ENCODE measurements around the gene IGFN1. TPM values are rescaled to one million over a fixed set of nuclear protein-coding genes. Genes with fewer than 3 reads are reported as not detected.
A peak's percentile ranks its signal among the peaks of the same experiment; 100 is the strongest.

The IGFN1 gene
- total and polyA plus RNA-seq, 9 of the 15 experiments (the other 6 are each of a cell fraction or from before 2014, with no cell fraction given), result 0.04 TPM; not detected in 8

GRCh38 chr1:201254625-201255478 lies 64.2 kb downstream of the IGFN1 start:
- FAIRE-seq (peak; percentile 86), DNase-seq (ENCODE audit: extremely low read depth in 1 of 4, low spot score in 3 of 4) (peak; percentile 72 to 96 (median 93)), ATAC-seq (peak; percentile 94)
- intact Hi-C loops (cut with micrococcal nuclease) (loop anchor here (1.0 to 5.0 kb wide), 3 partner anchors 92 to 153 kb away; no protein-coding TSS in a partner anchor), in situ Hi-C loops (cut with MboI) (no loop called here)
- no TSS peak for BruUV-seq (replicated peaks)
- CTCF ChIA-PET (ENCODE audit: low intra/inter-chr PET ratio), result interaction anchor here (0.6 to 3.3 kb wide), 6 partner anchors 92 to 258 kb away, joined by 3 to 60 read pairs (median 7); no protein-coding TSS in a partner anchor
- peaks cover 14% of the 10 kb centered on the region for H4K20me1 ChIP-seq (replicated peaks; ENCODE audit: control insufficient read depth, insufficient read depth, low read length)
- H3K27me3 ChIP-seq (ENCODE audit: control insufficient read depth in 2 of 2, insufficient read depth in 2 of 2, low read length in 2 of 2), result peaks cover 0 to 44% of the 10 kb centered on the region in 2 experiments; a peak in 2 of 5 replicates
- WGBS (ENCODE audit: insufficient coverage, low coverage, missing lambda C conversion rate), result 6% methylated on average over 18 of the region's 24 CpGs
- no peak overlapping the region for H3K4me2 ChIP-seq (ENCODE audit: insufficient read depth, low read length)
- H3K36me3 ChIP-seq (ENCODE audit: control insufficient read depth, insufficient read depth, low read length), result no peaks in the 10 kb centered on the region
- peaks cover 6% of the 10 kb centered on the region for H3K9me1 ChIP-seq (ENCODE audit: control insufficient read depth, insufficient read depth, low read length)
- peaks cover 0 to 20% of the 10 kb centered on the region in 2 experiments; a peak in 2 of 5 replicates for H3K4me1 ChIP-seq (replicated peaks in 1 of 2; ENCODE audit: control insufficient read depth in 2 of 2, insufficient read depth in 2 of 2, low read length in 2 of 2)
- no peaks in the 10 kb centered on the region for H3K9me3 ChIP-seq (replicated peaks; ENCODE audit: control insufficient read depth, insufficient read depth, low read depth, low read length)
- no peak overlapping the region for H3K27ac ChIP-seq (ENCODE audit: extremely low read depth, low read depth, low read length)
- H2AFZ ChIP-seq (ENCODE audit: low read depth, low read length), result no peak overlapping the region
- no peak overlapping the region for H3K4me3 ChIP-seq
- POLR2A ChIA-PET, result interaction anchor here (0.6 kb wide), 1 partner anchor 821 kb away, joined by 3 read pairs; no protein-coding TSS in a partner anchor
- no peak overlapping the region for H3K9ac ChIP-seq (ENCODE audit: insufficient read depth in 1 of 2, low read depth in 2 of 2, low read length in 2 of 2)
- H3K79me2 ChIP-seq (ENCODE audit: control insufficient read depth, insufficient read depth, low read length), result no peaks in the 10 kb centered on the region
- TF ChIP-seq ADNP (tag; IDR thresholded peaks at IDR 0.05), result no peak
- TF ChIP-seq STAG1 (CRISPR knock-in tag; IDR thresholded peaks at IDR 0.05; ENCODE audit: borderline replicate concordance), result peak; percentile 80
- TF ChIP-seq ZNF24 (IDR thresholded peaks at IDR 0.05), result no peak
- TF ChIP-seq DEAF1 (CRISPR knock-in tag; IDR thresholded peaks at IDR 0.05), result peak; percentile 87
- TF ChIP-seq CC2D1A (IDR thresholded peaks at IDR 0.05), result peak; percentile 79
- TF ChIP-seq NUFIP1 (IDR thresholded peaks at IDR 0.05; ENCODE audit: partially characterized antibody), result no peak
- peak; percentile 96 for TF ChIP-seq SMC3 (conservative IDR thresholded peaks at IDR 0.05; ENCODE audit: insufficient read depth, low read depth, low read length)
- TF ChIP-seq ESRRA (IDR thresholded peaks at IDR 0.05; ENCODE audit: borderline replicate concordance, low read depth), result 0 out of 2 replicates have a peak, but pooled peaks have one; percentile 22
- peak; percentile 18; the same call in 1 of the 2 replicates for TF ChIP-seq TFAP4 (CRISPR knock-in tag; IDR thresholded peaks at IDR 0.05; ENCODE audit: borderline replicate concordance)
- TF ChIP-seq CTBP1 (IDR thresholded peaks at IDR 0.05; ENCODE audit: borderline replicate concordance), result peak; percentile 23; the same call in 1 of the 2 replicates
- TF ChIP-seq, protein P1, sequence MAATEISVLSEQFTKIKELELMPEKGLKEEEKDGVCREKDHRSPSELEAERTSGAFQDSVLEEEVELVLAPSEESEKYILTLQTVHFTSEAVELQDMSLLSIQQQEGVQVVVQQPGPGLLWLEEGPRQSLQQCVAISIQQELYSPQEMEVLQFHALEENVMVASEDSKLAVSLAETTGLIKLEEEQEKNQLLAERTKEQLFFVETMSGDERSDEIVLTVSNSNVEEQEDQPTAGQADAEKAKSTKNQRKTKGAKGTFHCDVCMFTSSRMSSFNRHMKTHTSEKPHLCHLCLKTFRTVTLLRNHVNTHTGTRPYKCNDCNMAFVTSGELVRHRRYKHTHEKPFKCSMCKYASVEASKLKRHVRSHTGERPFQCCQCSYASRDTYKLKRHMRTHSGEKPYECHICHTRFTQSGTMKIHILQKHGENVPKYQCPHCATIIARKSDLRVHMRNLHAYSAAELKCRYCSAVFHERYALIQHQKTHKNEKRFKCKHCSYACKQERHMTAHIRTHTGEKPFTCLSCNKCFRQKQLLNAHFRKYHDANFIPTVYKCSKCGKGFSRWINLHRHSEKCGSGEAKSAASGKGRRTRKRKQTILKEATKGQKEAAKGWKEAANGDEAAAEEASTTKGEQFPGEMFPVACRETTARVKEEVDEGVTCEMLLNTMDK (IDR thresholded peaks at IDR 0.05; ENCODE audit: borderline replicate concordance, insufficient read depth, low read depth, low read length, poor library complexity, severe bottlenecking), result peak; percentile 7
- 0 out of 2 replicates have a peak, but pooled peaks have one; percentile 40 for TF ChIP-seq ARID2 (IDR thresholded peaks at IDR 0.05)

All from K562 (cell line).